GM23338 (cell line): Measurements from ENCODE around the gene MAP4K5. TPM values are rescaled to one million over a fixed set of nuclear protein-coding genes. Genes with fewer than 3 reads are reported as not detected.

Source experiments
- ATAC-seq: fragments of 200-7000 bp; cut with Tn5 transposase; 3 replicates; pipeline ENCODE4 v1.9.1; 2020
- DNase-seq: peaks from one replicate; pipeline ENCODE4 v3.0.0-alpha.2; 2015; ENCODE audit warnings: low spot score
- H2AFZ ChIP-seq: fragments of 200-600 bp; sonication (generic); 2 replicates; pipeline ENCODE4 v1.8.0; 2016; ENCODE audit warnings: antibody characterized with exemption, mild to moderate bottlenecking, moderate library complexity
- H3F3A ChIP-seq: fragments of 200-600 bp; sonication (generic); replicated peaks from 2 replicates; pipeline ENCODE4 v1.8.0; 2017; ENCODE audit warnings: antibody characterized with exemption, mixed run types, low read depth
- H3K27ac ChIP-seq: fragments of 200-600 bp; sonication (generic); 2 replicates; pipeline ENCODE4 v1.6.1; 2016; ENCODE audit warnings: low read depth
- H3K27me3 ChIP-seq: fragments of 200-600 bp; sonication (generic); 2 replicates; pipeline ENCODE4 v1.8.0; 2016; ENCODE audit warnings: mild to moderate bottlenecking, mixed run types, moderate library complexity; ENCODE audit not compliant: insufficient read depth
- H3K36me3 ChIP-seq: fragments of 200-600 bp; sonication (generic); 2 replicates; pipeline ENCODE4 v1.8.0; 2016; ENCODE audit warnings: mild to moderate bottlenecking; ENCODE audit not compliant: insufficient read depth
- H3K4me1 ChIP-seq: fragments of 200-600 bp; sonication (generic); 2 replicates; pipeline ENCODE4 v1.8.0; 2016; ENCODE audit warnings: mild to moderate bottlenecking, moderate library complexity; ENCODE audit not compliant: insufficient read depth
- H3K4me2 ChIP-seq: fragments of 200-600 bp; sonication (generic); 2 replicates; pipeline ENCODE4 v1.7.1; 2017; ENCODE audit warnings: mixed run types
- H3K4me3 ChIP-seq: fragments of 200-600 bp; sonication (generic); 2 replicates; pipeline ENCODE4 v1.6.1; 2016; ENCODE audit warnings: mixed run types
- H3K79me2 ChIP-seq: fragments of 200-600 bp; sonication (generic); replicated peaks from 2 replicates; pipeline ENCODE4 v1.8.0; 2017; ENCODE audit warnings: mild to moderate bottlenecking; ENCODE audit not compliant: insufficient read depth
- H3K9me2 ChIP-seq: fragments of 200-600 bp; sonication (generic); 2 replicates; pipeline ENCODE4 v1.8.0; 2017; ENCODE audit not compliant: insufficient read depth
- H4K20me1 ChIP-seq: fragments of 200-600 bp; sonication (generic); replicated peaks from 2 replicates; pipeline ENCODE4 v1.8.0; 2017; ENCODE audit warnings: mild to moderate bottlenecking; ENCODE audit not compliant: insufficient read depth
- H3K27ac Mint-ChIP-seq: 2 replicates; pipeline ENCODE4 v1.8.0; 2020; ENCODE audit warnings: inconsistent platforms, mild to moderate bottlenecking, moderate library complexity, mixed read lengths
- H3K27me3 Mint-ChIP-seq: 3 replicates; pipeline ENCODE4 v1.8.0; 2022; ENCODE audit warnings: low read depth, mild to moderate bottlenecking, moderate library complexity, mixed read lengths, inconsistent platforms; ENCODE audit not compliant: insufficient read depth, poor library complexity
- H3K36me3 Mint-ChIP-seq: 3 replicates; pipeline ENCODE4 v1.8.0; 2021; ENCODE audit warnings: low read depth, mild to moderate bottlenecking, inconsistent platforms, moderate library complexity, mixed read lengths
- H3K4me1 Mint-ChIP-seq: 3 replicates; pipeline ENCODE4 v1.8.0; 2020; ENCODE audit warnings: mild to moderate bottlenecking, inconsistent platforms, mixed read lengths
- H3K4me3 Mint-ChIP-seq: 3 replicates; pipeline ENCODE4 v1.8.0; 2021; ENCODE audit warnings: moderate library complexity, mild to moderate bottlenecking, inconsistent platforms, mixed read lengths
- H3K9me3 Mint-ChIP-seq: 3 replicates; pipeline ENCODE4 v1.8.0; 2020; ENCODE audit warnings: moderate library complexity, mild to moderate bottlenecking, inconsistent platforms, mixed read lengths
- CREB1 ChIP-seq: fragments of 250-450 bp; sonication (Bioruptor Pico); IDR thresholded peaks from 2 replicates; pipeline ENCODE4 v1.5.0; 2020; ENCODE audit warnings: low read depth, mild to moderate bottlenecking, moderate library complexity
- EZH2 ChIP-seq: fragments of 200-600 bp; sonication (generic); IDR thresholded peaks from one replicate; pipeline ENCODE4 v1.8.0; 2017; ENCODE audit warnings: antibody characterized with exemption, mild to moderate bottlenecking, low read depth; ENCODE audit not compliant: unreplicated experiment
- EZH2phosphoT487 ChIP-seq: fragments of 200-600 bp; sonication (generic); IDR thresholded peaks from one replicate; pipeline ENCODE4 v1.8.1; 2018; ENCODE audit warnings: antibody characterized with exemption; ENCODE audit not compliant: unreplicated experiment
- JUNB ChIP-seq: IDR thresholded peaks from one replicate; pipeline ENCODE4 v1.6.1; 2016; ENCODE audit warnings: antibody characterized with exemption; ENCODE audit not compliant: unreplicated experiment
- NANOG ChIP-seq: IDR thresholded peaks from 2 replicates; pipeline ENCODE4 v1.6.1; 2016; ENCODE audit warnings: antibody characterized with exemption, borderline replicate concordance
- POLR2AphosphoS5 ChIP-seq: IDR thresholded peaks from 2 replicates; pipeline ENCODE4 v1.6.1; 2016; ENCODE audit warnings: antibody characterized with exemption, low read depth
- ZNF114 ChIP-seq: fragments of 250-450 bp; sonication (Bioruptor Pico); IDR thresholded peaks from 2 replicates; pipeline ENCODE4 v1.5.0; 2020; ENCODE audit warnings: mild to moderate bottlenecking, moderate library complexity
- ZNF331 ChIP-seq: fragments of 250-450 bp; sonication (Bioruptor Pico); IDR thresholded peaks from 2 replicates; pipeline ENCODE4 v1.5.0; 2020; ENCODE audit warnings: low read depth, mild to moderate bottlenecking, moderate library complexity
- polyA plus RNA-seq: library from polyadenylated mRNA; unstranded; fragments of >200 nt; fragmentation: Nextera tagmentation; extraction: Ambion mirVana; gene quantifications from 2 replicates; pipeline ENCODE4 v1.2.1, GENCODE V29; 2016
- total RNA-seq: library from RNA; depleted of rRNA; stranded (reverse); fragments of >200 nt; shearing (Covaris generic); gene quantifications from 2 replicates; pipeline ENCODE4 v1.2.3, GENCODE V29; 2014
- TF ChIP-seq, protein P1 (sequence below): IDR thresholded peaks from 2 replicates; pipeline ENCODE4 v1.6.1; 2016; ENCODE audit warnings: antibody characterized with exemption
- TF ChIP-seq, protein P2 (sequence below): IDR thresholded peaks from one replicate; pipeline ENCODE4 v1.6.1; 2018; ENCODE audit warnings: antibody characterized with exemption; ENCODE audit not compliant: unreplicated experiment
- TF ChIP-seq, protein P3 (sequence below): fragments of 250-450 bp; sonication (Bioruptor Pico); IDR thresholded peaks from 2 replicates; pipeline ENCODE4 v1.5.0; 2020; ENCODE audit warnings: mild to moderate bottlenecking, moderate library complexity
- TF ChIP-seq, protein P4 (sequence below), 2 experiments: fragments of 200-600 bp in 1 of 2; sonication (generic) in 1 of 2; conservative IDR thresholded peaks; 2 replicates each; pipeline versions ENCODE4 v1.5.1 to v1.6.1; 2016 to 2017; ENCODE audit warnings: antibody characterized with exemption in 2 of 2, low read depth in 2 of 2, mild to moderate bottlenecking in 2 of 2, moderate library complexity in 1 of 2

The MAP4K5 gene
- total and polyA plus RNA-seq, 2 experiments from 2014 or later, result 71.4 to 74.6 TPM

DNA sequence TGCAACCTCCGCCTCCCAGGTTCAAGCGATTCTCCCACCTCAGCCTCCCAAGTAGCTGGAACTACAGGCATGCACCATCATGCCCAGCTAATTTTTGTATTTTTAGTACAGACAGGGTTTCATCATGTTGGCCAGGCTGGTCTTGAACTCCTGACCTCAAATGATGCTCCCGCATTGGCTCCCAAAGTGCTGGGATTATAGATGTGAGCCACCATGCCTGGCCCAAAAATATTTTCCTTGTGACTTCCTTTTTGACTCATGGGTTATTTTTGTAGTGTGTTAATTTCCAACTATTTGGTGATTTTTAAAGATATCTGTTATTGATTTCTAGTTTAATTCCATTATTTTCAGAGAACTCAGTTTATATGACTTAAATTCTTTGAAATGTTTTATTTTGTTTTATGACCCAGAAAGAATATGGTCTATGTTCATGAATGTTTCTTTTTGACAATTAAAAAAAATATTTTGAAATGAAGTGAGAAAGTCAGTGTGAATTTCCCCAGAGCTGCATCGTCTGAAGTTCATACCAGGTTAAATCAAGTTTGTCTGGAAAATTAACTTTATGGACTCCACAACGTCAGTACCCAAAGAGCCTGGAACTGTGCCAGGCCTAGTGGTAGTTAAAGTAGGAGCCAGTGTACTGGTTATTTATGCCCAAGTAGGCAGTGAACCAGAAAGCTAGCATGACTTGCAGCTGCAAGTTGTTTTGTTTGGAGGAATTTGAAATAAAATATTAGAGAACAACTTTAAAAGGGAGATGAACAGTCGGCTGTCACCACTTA is 132.9 kb downstream of the MAP4K5 start:
- peaks cover 2% of the 10 kb centered on the region; the same call in 1 of the 3 replicates for H3K36me3 Mint-ChIP-seq
- Histone ChIP-seq H3K4me1 (peaks cover 18% of the 10 kb centered on the region), H2AFZ (no peak overlapping the region), H3K79me2 (no peaks in the 10 kb centered on the region), H4K20me1 (no peaks in the 10 kb centered on the region), H3K27ac (no peak overlapping the region), H3K4me3 (no peak overlapping the region), H3F3A (peaks cover 13% of the 10 kb centered on the region; the same call in 1 of the 2 replicates), H3K36me3 (no peaks in the 10 kb centered on the region), H3K9me2 (no peaks in the 10 kb centered on the region), H3K27me3 (peaks cover 36% of the 10 kb centered on the region), H3K4me2 (no peak overlapping the region)
- H3K9me3 Mint-ChIP-seq, result no peaks in the 10 kb centered on the region
- DNase-seq, result no peak
- H3K4me1 Mint-ChIP-seq, result peaks cover 23% of the 10 kb centered on the region
- TF ChIP-seq EZH2phosphoT487, result no peak
- TF ChIP-seq ZNF331 (CRISPR knock-in tag), result no peak
- no peak for TF ChIP-seq POLR2AphosphoS5
- no peak for TF ChIP-seq EZH2
- TF ChIP-seq, protein P1, sequence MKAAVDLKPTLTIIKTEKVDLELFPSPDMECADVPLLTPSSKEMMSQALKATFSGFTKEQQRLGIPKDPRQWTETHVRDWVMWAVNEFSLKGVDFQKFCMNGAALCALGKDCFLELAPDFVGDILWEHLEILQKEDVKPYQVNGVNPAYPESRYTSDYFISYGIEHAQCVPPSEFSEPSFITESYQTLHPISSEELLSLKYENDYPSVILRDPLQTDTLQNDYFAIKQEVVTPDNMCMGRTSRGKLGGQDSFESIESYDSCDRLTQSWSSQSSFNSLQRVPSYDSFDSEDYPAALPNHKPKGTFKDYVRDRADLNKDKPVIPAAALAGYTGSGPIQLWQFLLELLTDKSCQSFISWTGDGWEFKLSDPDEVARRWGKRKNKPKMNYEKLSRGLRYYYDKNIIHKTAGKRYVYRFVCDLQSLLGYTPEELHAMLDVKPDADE, result no peak
- TF ChIP-seq JUNB, result no peak
- TF ChIP-seq NANOG, result no peak
- TF ChIP-seq, protein P2, sequence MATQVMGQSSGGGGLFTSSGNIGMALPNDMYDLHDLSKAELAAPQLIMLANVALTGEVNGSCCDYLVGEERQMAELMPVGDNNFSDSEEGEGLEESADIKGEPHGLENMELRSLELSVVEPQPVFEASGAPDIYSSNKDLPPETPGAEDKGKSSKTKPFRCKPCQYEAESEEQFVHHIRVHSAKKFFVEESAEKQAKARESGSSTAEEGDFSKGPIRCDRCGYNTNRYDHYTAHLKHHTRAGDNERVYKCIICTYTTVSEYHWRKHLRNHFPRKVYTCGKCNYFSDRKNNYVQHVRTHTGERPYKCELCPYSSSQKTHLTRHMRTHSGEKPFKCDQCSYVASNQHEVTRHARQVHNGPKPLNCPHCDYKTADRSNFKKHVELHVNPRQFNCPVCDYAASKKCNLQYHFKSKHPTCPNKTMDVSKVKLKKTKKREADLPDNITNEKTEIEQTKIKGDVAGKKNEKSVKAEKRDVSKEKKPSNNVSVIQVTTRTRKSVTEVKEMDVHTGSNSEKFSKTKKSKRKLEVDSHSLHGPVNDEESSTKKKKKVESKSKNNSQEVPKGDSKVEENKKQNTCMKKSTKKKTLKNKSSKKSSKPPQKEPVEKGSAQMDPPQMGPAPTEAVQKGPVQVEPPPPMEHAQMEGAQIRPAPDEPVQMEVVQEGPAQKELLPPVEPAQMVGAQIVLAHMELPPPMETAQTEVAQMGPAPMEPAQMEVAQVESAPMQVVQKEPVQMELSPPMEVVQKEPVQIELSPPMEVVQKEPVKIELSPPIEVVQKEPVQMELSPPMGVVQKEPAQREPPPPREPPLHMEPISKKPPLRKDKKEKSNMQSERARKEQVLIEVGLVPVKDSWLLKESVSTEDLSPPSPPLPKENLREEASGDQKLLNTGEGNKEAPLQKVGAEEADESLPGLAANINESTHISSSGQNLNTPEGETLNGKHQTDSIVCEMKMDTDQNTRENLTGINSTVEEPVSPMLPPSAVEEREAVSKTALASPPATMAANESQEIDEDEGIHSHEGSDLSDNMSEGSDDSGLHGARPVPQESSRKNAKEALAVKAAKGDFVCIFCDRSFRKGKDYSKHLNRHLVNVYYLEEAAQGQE, result no peak
- TF ChIP-seq, protein P3, sequence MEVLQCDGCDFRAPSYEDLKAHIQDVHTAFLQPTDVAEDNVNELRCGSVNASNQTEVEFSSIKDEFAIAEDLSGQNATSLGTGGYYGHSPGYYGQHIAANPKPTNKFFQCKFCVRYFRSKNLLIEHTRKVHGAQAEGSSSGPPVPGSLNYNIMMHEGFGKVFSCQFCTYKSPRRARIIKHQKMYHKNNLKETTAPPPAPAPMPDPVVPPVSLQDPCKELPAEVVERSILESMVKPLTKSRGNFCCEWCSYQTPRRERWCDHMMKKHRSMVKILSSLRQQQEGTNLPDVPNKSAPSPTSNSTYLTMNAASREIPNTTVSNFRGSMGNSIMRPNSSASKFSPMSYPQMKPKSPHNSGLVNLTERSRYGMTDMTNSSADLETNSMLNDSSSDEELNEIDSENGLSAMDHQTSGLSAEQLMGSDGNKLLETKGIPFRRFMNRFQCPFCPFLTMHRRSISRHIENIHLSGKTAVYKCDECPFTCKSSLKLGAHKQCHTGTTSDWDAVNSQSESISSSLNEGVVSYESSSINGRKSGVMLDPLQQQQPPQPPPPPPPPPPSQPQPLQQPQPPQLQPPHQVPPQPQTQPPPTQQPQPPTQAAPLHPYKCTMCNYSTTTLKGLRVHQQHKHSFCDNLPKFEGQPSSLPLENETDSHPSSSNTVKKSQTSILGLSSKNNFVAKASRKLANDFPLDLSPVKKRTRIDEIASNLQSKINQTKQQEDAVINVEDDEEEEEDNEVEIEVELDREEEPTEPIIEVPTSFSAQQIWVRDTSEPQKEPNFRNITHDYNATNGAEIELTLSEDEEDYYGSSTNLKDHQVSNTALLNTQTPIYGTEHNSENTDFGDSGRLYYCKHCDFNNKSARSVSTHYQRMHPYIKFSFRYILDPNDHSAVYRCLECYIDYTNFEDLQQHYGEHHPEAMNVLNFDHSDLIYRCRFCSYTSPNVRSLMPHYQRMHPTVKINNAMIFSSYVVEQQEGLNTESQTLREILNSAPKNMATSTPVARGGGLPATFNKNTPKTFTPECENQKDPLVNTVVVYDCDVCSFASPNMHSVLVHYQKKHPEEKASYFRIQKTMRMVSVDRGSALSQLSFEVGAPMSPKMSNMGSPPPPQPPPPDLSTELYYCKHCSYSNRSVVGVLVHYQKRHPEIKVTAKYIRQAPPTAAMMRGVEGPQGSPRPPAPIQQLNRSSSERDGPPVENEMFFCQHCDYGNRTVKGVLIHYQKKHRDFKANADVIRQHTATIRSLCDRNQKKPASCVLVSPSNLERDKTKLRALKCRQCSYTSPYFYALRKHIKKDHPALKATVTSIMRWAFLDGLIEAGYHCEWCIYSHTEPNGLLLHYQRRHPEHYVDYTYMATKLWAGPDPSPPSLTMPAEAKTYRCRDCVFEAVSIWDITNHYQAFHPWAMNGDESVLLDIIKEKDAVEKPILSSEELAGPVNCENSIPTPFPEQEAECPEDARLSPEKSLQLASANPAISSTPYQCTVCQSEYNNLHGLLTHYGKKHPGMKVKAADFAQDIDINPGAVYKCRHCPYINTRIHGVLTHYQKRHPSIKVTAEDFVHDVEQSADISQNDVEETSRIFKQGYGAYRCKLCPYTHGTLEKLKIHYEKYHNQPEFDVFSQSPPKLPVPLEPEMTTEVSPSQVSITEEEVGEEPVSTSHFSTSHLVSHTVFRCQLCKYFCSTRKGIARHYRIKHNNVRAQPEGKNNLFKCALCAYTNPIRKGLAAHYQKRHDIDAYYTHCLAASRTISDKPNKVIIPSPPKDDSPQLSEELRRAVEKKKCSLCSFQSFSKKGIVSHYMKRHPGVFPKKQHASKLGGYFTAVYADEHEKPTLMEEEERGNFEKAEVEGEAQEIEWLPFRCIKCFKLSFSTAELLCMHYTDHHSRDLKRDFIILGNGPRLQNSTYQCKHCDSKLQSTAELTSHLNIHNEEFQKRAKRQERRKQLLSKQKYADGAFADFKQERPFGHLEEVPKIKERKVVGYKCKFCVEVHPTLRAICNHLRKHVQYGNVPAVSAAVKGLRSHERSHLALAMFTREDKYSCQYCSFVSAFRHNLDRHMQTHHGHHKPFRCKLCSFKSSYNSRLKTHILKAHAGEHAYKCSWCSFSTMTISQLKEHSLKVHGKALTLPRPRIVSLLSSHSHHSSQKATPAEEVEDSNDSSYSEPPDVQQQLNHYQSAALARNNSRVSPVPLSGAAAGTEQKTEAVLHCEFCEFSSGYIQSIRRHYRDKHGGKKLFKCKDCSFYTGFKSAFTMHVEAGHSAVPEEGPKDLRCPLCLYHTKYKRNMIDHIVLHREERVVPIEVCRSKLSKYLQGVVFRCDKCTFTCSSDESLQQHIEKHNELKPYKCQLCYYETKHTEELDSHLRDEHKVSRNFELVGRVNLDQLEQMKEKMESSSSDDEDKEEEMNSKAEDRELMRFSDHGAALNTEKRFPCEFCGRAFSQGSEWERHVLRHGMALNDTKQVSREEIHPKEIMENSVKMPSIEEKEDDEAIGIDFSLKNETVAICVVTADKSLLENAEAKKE, result no peak
- TF ChIP-seq, protein P4, sequence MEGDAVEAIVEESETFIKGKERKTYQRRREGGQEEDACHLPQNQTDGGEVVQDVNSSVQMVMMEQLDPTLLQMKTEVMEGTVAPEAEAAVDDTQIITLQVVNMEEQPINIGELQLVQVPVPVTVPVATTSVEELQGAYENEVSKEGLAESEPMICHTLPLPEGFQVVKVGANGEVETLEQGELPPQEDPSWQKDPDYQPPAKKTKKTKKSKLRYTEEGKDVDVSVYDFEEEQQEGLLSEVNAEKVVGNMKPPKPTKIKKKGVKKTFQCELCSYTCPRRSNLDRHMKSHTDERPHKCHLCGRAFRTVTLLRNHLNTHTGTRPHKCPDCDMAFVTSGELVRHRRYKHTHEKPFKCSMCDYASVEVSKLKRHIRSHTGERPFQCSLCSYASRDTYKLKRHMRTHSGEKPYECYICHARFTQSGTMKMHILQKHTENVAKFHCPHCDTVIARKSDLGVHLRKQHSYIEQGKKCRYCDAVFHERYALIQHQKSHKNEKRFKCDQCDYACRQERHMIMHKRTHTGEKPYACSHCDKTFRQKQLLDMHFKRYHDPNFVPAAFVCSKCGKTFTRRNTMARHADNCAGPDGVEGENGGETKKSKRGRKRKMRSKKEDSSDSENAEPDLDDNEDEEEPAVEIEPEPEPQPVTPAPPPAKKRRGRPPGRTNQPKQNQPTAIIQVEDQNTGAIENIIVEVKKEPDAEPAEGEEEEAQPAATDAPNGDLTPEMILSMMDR (conservative IDR thresholded peaks at IDR 0.05; ENCODE audit: low read depth in 2 of 2), result no peak
- no peak for TF ChIP-seq ZNF114
- no peak for TF ChIP-seq CREB1 (CRISPR knock-in tag)
- H3K27me3 Mint-ChIP-seq, result peaks cover 25% of the 10 kb centered on the region
- H3K27ac Mint-ChIP-seq, result no peak overlapping the region
- no peak overlapping the region for H3K4me3 Mint-ChIP-seq
- ATAC-seq, result no peak
